GM19468 (cell line): Measurements from ENCODE around the gene FAM177B.

ENCODE experiments used
- ATAC-seq: cut with Tn5 transposase; IDR thresholded peaks from one replicate; pipeline ENCODE4 v1.9.1; 2021; ENCODE audit warnings: mild to moderate bottlenecking, moderate library complexity, moderate number of reproducible peaks; ENCODE audit not compliant: unreplicated experiment; ENCODE audit errors: extremely low read depth

FAM177B gene

DNA sequence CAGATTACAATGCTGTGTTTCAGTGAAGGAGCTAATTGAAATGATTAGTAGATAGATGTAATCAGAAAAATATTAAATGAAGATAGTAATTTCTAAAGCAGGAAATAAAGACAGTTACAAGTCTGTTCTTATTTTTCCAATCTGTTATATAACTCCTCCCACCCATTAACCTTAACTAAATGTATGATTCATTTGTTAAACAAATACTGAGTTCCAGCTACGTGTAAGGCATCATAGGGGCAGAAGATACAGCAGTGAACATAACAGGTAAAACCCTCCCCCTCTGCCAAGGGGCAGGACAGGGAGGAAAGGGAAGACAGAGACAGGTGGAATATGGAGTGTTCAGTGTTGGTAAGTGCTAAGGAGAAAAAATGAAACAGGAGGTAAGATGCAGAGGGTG is at the start of gene FAM177B:
FAM177B (plus strand) TSS at position 231 of the 400 bp plus-strand sequence. CDS start 9,344 bp downstream, outside the sequence.
- no peak for ATAC-seq

DNA sequence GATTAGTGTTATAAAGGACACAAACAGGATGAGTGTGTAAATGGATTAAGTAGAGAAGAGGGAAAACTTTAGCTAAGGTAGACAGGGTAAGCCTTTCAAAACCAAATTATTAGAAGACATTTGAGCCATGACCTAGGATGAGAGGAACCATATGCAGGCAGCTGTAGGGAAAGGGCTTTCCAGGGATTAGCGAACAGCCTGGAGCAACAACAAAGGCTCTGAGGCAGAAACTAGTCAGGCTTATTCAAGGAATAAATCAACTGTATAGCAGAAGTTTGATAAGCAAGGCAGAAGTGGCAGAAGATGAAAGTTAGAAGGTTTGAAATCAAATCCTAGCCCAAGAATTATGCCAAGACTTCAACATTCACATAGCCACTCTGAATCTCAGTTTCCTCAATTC is 46.0 kb upstream of the FAM177B start:
- ATAC-seq = no peak

DNA sequence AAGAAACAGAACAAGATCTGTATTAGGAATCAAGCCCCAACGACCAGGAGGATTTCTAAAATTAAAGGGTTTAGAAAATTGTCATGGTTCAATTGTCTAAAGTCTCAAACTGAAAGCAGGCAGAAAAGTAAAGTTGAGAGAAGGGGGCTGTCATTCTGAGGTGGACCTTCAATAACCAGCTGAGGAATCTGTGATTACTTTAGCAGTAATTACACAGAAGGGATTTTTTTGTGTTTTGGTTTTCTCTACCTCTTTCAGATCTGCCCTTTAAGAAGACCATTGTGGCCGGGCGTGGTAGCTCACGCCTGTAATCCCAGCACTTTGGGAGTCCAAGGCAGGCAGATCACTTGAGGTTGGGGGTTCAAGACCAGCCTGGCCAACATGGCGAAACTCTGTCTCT is 42.1 kb upstream of the FAM177B start:
- ATAC-seq = no peak

DNA sequence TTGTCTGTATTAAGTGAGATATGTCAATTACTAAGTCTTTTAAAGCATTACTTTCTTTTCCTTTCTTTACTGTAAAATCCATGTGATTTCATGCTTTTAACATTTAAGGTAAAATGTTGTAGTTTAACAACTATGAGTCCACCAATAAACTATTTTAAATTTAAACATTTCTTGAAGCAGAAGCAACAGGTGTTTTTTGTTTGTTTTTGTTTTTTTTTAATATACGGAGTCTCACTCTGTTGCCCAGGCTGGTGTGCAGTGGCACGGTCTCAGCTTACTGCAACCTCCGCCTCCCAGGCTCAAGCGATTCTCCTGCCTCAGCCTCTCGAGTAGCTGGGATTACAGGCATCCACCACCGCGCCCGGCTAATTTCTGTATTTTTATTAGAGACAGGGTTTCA is 40.3 kb upstream of the FAM177B start:
- no peak for ATAC-seq

DNA sequence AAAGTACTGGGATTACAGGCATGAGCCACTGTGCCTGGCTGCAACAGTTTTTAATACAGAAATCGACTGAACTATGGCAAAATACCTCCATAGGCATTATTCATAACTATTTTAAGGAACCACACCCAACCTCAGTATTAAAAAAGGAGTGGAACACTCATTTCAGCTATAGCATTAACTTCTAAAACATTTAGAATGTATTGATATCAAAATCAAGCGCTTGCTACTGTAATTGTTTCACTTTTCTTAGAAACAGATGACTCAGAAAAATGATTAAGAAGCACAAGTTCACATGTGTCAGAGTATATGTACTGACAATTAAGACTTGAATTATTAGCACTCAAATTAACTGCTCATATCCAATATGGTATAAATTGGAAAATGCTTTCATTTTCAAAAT is 39.8 kb upstream of the FAM177B start:
- ATAC-seq = no peak

DNA sequence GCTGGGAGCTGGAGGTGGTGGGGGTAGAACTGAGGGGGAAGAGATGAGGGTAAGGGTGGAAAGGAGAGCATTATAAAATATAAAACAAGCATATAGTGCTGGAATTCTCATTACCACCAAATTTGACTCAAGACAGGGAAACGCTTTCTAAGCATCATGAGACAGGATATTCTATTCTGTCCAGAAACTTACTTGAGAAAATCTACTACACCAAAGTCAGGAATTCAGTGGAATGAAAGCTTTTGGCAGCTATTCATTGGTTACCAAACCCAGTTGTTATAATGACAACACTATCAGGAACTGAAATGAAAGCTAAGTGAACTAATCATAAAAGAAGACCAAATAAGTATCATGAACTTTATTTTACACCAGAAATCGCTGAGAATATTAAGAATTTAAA is 39.2 kb upstream of the FAM177B start:
- ATAC-seq = no peak

DNA sequence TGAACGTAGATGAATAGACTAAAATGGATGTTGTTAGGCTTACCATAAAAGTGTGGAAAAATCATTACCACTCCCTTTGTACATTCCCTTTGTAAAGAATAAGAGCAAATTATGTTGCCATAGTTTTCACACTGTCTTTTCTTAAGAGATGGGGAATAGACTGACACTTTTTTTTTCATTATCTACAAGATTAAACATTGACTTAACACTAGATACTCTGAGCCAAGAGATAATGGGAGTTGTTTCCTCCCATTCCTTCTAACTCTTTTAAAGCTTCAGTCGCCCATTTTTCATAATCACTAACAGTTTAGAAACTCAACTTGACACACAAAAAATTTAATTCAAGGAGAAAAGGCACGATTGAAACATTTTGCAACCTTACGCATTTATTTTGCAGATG is 34.8 kb upstream of the FAM177B start:
- ATAC-seq = no peak

DNA sequence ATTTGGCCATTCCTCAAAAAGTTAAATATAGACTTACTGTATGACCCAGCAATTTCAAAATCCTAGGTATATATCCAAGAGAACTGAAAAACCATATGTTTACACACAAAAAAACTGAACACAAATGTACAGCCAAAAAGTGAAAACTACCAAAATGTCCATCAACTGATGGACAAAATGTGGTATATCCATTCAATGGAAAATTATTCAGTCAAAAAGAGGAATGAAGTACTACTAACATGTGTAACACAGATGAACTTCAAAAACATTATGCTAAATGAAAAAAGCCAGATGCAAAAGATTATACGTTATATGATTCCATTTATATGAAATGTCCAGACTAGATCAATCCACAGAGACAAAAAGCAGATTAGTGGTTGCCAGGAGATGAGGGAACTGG is 32.7 kb upstream of the FAM177B start:
- ATAC-seq = no peak

DNA sequence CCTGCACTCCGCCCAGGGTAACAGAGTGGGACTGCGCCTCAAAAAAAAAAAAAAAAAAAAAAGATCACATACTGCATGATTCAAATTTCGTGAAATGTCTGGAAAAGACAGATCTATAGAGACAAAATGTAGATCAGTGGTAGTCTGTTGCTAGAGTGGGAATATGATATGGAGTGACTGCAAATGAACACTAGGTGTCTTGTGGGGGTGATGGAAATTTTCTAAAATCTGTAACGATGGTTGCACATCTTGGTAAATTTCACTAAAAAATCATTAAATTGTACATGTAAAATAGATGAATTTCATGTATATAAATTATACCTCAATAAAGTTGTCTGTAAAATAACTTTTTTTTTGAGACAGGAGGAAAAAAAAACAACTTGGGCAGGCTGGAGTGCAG is 30.2 kb upstream of the FAM177B start:
- no peak for ATAC-seq

DNA sequence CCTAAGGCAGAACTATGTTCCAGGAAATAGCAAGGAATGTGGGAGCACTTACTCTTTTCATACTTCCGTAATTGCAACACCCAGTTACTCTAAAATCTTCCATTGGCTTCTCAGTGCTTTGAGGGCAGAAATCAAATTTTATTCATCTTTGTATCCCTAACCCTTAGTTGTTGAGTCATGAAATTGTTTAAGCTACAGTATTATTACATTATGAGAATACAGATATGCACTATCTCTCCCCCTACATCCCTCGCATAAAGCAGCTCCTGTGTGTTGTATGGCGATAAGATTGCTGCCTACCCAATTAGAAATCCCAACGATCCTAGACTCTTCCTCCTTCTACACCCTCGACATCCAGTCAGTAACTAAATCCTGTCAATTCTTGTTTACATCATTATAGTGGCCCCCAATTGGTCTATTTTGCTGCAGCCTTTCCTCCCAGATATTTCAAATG is 27.3 kb upstream of the FAM177B start:
- no peak for ATAC-seq

DNA sequence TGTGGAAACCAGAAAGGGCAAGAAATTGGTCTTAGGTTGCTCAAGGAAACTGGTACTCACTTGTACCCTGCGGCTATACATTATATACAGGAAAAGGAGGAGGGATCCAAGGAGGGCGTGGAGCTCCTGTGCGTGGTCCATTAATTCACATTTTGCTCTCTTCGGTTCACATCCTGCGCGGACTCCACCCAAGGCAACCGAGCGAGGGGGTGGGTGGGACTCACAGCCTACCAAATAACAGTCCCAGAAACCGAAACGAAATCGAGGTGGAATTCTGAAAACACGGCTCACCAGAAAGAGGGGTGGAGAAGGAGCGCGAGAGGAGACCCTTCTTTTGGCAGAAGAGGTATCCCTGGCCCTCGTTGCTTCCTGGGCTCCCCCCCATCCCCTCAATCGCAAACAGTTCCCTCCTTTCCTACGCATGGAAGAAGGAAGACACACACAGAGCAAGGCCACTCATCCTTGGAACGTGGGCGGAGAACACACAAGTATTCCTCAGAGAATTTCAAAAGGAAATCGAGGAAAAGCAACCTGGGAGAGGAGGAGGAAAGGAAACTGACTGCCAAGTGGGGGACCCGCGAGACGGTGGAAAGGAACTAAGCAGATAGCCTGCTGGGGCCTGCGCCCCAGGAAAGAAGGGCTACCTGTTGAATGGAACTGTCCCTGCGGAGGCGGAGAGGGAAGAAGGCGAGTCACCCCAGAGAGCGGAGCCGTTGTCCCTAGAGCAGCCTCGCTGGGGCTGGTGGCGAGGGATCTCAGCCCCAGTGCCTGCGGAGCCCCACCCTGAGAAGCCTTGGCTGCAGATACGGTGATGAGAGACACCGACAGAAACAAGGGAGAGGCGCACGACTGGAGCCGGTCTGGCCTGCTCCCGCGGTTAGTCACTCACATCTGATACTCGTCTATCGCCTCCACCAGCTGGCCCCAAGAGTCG is 25.4 kb upstream of the FAM177B start:
- peak; percentile 8 for ATAC-seq

DNA sequence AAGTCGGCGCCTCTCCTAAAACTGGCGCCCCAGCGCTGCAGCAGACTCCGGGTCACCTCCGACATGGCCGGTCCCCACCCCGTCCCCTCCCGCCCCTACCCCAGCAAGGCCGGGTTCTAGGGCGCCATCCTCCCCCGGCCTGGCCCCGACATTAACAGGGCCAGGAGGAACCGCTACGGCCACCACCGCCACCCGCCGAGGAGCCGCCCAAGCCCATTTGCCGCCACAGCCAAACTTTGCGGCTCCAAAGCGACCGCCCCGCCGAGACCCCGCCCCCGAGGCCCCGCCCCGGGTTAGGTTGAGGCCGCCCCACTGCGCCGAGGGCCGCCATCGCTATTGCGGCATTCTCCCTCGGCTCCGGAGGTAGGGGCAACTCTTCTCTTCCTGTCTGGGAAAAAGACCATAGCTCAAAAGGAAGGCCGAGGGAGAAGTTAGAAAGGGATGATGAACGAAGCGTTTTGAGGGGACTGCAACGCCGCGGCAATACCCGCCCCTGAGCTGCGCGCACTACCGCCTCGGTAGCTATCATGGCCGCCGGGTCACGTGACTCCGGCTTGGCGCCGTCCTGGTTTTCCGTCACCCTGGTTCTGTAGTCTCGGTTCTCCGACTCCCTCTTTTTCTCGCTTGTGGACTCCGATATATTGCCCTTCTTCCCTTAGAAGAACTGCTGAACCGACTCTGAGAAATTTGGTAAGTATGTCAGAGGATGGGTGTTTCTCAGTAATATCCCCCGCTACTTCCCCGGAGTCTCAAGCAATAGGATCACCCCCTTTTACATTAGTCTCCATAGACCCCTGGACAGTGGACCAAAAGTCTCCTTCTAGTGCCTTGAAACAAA is 24.5 kb upstream of the FAM177B start, which contains the start of the genes AIDA and BROX:
AIDA (minus strand) TSS at position 239 of the 838 bp plus-strand sequence; CDS start at position 65, 174 bp downstream.
BROX (plus strand) TSS at position 312 of the 838 bp plus-strand sequence. CDS start 3,136 bp downstream, outside the sequence.
- ATAC-seq = peak; percentile 44

DNA sequence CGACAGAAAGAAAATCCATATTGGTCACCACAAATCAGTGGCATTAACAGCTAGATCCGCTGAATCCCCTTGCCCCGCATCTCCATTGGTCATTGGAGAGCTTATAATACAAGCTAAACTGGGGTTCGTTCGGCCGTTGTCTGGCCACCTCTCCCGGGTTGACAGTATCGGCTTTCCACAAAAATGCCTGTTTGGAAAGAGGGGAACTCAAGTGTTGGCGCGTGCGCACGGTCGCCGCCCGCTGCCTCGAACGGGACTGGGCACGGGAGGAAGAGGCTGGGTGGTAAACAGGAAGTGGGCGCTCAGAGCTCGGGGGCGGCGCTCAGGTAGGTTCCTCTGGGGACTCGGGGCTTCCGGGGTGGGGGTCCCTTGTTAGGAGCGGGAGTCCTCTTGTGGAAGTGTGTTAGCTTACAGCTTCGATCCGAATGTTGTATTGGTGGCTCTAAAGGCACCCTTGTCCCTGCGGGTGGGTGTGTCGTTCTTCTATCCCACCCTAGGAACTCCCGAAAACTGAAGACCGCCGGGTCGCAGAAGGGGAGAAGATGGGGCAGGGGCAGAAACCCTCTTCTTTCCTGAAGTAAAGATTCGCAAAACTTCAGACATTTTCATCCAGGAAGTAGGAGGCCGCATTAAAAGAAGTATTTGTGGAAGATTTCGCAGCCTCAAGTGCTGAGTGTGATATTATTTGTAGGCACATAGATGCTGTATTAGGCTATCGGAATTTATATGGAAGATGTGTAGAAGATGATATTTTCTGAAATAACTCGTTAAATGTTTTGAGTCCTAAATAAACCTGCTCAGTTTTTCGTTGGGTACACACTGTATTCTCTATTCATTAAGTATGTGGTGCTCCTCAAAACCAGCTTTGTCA is 23.7 kb upstream of the FAM177B start:
- peak; percentile 68 for ATAC-seq

DNA sequence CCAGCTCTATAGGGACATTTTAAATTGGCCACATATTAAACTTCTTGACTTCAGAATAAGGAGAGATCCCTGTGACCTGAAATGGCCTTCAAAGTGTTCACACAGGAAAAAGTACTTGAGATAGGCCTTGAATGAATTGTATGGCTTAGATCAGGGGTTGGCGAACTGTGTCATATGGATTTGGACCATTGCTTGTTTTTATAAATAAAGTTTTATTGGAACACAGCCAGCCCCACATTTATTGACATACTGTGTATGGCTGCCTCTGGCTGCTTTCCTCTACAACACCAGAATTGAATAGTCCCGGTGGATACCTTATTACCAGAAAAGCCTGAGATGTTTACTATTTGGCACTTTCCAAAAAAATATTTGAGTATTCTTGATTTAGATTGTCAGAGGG is 20.6 kb upstream of the FAM177B start:
- no peak for ATAC-seq

DNA sequence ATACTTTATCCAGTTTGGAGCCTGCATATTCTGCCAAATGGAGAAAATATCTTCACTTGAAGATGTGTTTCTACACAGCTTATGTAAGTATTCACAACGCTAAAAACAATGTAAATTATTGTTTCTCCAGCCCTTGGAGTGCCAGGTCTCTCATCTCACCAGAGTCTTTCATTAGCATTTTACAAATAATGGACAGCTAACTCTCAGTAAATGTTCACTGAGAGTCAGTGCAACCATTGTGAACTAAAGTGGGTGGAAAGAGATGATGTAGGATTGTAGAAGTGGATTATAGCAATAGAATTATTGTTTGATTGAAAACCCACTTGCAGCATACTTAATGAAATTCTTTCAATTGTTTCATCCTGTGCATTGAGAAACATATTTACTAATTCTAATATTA is 8.3 kb upstream of the FAM177B start:
- no peak for ATAC-seq

DNA sequence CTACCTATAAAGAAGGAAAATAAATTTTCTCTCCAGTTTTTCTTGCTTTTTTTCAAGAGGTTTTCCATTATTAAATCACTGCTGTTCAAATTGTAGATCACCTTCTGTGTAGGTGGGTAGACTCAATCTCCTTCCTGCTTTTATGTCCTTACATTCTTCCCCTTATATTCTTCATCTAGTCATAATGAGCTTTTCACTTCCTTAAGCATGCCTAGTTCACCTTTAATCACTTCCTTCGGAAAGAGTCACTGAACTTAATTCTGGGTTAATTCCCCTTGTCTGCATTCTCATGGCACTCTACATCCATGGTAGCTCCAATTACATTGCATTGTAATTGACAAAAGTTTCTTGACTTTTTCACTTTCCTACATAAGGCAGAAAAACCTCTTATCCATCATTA is 6.1 kb upstream of the FAM177B start:
- no peak for ATAC-seq

DNA sequence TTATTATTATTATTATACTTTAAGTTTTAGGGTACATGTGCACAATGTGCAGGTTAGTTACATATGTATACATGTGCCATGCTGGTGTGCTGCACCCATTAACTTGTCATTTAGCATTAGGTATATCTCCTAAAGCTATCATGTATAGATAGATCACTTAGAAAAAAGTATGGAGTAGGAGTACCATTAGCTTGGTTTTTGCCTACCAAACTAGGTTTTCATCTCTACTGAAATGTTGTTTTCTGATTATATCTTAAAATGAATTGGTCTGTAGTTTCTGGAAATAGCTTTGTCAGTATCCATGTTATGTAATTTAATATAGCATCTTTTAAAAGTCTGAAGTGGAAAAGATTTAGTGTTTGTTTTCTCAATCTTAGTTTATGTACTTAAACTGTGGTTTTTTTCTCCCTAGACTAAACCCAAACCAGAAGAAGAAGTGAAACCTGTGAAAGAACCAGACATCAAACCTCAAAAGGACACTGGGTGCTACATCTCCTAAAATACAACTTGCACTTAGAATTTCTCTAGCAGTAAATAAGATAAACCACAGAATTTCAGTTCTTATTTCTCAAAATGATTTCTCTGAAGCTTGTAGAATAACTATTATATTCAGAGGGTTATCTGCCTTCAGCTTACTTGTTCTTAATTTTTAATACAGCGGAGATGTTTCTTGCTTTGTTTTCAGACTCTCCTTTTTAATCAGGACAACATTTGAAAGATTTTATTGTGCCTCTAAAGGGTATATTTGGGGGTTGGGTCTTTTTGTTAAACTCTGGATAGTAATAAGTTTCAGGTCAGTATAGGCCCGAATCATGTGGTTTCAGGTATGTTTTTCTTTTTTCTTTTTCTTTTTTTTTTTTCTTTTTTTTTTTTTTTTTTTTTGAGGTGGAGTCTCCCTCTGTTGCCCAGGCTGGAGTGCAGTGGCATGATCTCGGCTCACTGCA is 4.5 kb upstream of the FAM177B start:
- ATAC-seq = peak; percentile 97

DNA sequence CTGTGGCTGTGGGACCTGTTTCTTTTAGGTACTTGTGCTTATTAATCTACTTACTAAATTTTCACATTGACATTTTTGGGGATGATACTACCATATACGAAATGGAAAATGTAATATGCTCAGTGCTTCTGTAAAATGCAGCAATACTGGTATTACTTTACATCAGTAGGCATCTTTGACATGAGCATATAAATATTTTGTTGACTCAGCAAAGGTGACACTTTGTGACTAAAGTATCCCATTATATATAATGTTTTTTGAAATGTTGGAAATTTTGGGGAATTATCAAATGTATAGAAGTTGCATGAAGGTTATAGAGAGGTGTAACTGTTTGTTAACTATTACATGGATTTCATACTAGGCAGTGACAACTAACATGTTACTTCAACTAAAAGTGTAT is 2.3 kb upstream of the FAM177B start:
- no peak for ATAC-seq

DNA sequence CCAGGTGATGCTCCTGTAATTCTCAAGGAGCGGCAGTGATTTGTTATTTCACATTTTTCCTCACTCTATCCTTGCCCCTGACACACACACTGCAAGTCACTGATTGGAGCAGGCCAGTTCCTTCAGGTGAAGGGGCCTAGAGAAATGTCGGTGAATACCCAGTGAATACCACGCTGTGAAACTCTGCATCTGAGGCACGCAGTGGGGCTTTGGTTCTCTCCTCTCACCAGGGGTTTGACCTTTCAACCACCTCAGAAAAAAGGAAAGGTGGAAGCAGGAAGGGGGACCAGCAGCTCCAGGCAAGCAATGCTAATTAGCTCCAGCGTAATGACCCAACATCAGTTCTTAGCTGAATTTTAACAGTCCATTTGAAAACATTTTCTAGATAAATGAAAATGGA is 532 bp upstream of the FAM177B start:
- ATAC-seq = no peak
